AG08396 (cell line): ENCODE results near the gene MSX2.

Source experiments
- DNase-seq: peaks from one replicate; pipeline ENCODE4 v3.0.0; 2012; ENCODE audit warnings: low spot score, mixed read lengths

Gene MSX2

DNA sequence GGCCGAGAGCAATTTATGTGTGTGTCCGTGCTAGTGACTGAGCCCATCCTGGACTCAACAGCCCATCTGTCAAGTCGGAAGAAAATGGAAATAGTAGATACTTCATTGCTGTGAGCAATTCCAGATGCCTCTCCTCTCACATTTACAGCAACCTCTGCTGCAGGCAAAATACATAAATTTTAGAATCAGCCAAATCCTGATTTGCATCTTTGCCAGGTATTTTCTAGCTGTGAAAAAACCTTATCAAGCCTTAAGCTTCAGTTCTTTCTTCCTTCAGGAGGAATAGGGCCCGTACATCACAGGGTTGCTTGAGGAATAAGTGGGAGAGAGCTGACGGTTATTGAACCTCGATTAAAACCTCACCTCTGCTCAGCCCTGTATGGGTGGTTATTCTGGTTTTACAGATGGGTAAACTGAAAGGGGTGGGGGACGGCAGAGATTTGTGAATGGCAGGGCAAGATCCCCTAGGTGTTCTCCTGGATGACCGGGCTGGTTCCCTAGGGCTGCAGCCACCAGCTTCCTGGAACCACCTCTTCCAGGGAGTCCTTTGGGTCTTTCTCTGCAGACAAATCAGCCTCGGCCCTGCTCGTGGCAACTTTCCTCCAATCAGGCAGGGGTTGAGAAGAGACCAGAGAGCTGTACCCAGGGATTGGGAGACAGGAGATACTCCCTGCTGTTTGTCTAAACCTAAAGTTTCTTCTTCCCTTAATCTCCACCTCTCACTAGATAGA is 5.3 kb upstream of the MSX2 start:
- no peak for DNase-seq

DNA sequence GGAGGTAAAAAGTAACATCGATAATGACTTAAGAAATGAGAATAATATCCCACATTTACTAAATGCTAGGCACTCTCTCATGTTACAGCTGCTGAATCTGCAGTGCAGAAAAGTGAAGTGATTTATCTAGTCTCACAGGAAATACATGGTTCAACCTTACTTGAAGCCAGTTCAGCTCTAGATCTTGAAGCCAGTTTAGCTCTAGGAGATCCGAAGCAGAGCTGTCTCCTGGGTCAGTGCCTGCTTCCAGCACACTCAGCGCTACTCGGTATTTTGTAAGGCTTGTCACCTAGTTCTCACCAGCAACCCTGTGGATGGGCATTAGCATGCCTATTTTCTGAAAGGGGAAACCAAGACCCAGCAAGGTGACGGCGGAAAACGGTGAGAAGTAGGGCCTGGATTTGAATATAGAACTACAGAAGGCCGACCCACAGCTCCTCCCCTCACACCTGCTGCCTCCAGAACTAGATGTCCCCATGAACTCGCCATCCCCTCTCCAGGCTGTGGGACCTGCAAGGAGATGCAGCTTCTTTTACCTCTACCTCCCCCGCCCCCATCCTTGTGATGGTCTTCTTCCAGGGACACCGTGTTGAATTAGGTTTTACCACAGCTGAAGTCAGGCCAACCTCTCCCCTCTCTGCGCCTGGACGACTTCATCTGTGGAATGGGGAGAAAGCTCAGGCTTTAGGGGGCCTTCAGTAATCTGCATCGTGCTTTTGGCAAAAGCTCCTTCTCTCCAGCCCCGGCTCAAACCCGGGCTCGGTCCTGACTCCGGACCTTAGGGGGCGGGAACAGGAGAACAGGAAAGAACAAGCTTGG is 4.4 kb upstream of the MSX2 start:
- no peak for DNase-seq

DNA sequence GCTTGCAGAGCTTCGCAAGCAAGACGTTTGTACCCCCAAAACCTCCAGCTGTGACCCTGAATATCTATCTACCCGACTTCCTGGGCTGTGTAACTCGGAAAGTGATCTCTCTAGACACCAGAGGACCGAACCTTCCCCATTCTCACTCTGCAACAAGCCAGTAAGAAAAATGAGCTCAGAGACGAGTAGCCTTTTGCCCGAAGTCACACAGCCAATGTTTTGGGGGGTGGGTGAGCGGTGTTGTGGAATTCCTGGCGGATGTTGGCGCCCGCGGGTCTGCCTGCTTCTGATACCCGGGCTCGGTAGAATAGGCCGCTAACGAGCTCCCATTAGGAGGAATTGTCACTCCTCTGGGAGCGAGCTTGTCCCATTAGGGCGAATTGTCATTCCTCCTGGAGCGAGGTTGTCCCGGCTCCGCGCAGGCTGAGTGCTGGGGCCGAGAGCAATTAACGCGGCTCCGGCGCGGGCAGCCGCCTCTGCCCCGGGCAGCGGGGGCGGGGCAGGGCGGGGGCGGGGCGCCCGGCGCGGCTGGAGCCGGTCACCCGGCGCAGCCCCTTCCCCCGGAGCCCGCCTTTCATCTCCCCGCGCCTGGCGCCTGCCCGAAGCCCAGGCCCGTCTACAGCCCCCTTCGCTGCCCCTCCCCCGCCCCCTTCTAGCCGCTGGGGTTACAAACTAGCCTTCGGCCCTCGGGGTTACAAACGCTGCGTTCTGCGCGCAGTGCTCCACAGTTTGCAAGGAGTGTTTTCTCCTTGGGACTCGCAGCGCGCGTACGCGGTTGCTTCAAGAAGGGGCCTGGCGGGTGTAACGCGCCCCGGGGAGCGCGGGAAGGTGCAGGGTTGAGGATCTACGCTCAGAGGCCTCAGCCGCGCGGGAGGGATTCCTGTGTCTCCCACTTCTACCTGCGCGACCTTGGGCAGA is 3.5 kb upstream of the MSX2 start:
- DNase-seq: no peak

DNA sequence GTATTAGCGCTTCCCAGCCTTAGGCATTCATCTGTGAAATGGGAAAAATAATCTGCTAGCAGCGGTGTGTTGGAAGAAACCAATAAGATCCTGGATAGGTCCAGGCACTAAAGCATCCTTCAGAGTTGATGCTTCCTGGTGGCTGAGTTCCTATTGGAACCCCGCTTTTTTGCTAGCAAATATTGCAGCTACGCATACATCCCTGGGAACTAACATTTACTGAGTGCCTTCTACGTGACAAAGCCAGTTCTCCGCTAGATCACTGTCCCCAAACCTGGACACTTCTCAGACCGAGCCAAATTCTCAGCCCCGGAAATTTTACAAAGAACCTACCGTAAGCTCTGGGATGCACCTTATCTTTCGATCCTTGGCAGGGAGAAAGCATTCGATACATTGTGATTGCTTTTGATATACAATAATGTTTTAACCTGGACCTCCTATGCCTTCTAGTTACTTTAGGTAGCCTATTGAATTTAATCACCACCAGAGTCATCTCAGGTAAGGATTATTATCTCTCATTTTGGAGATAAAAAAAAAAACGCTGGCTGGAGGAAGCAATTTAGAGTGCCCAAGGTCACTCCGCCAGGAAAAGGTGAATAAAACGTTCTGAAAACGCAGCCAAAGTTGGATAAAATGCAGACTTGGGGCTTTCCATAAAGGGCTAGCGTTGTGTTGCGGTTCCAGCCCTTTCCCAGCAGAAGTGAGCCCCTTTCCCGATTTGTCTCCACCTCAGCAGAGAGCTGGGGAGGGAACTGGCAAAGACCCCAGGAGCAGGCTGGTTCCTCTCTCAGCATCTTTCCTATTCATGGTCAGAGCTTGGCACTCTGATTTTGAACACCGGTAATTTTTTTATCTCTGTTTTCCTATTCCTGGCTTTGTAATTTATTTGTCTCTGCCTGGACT is 2.6 kb upstream of the MSX2 start:
- no peak for DNase-seq

DNA sequence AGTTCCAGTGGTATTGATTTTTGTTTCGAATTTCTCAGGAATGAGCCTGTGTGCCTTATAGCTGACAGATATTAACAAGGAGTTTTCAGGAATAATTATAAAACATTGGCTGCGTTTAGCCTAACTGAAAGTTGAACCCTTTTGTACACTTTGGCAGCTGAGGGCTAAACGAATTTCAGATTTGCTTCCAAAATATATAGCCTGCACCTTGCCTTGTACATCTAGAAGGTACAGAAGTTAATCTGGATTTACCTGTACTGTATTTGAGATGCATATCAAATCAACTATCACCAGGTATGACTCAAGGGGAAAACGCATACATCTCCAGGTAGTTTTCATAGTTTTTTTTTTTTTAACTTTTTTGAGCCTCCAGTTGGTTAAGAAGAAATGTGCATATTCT is 1.9 kb upstream of the MSX2 start:
- DNase-seq: no peak

DNA sequence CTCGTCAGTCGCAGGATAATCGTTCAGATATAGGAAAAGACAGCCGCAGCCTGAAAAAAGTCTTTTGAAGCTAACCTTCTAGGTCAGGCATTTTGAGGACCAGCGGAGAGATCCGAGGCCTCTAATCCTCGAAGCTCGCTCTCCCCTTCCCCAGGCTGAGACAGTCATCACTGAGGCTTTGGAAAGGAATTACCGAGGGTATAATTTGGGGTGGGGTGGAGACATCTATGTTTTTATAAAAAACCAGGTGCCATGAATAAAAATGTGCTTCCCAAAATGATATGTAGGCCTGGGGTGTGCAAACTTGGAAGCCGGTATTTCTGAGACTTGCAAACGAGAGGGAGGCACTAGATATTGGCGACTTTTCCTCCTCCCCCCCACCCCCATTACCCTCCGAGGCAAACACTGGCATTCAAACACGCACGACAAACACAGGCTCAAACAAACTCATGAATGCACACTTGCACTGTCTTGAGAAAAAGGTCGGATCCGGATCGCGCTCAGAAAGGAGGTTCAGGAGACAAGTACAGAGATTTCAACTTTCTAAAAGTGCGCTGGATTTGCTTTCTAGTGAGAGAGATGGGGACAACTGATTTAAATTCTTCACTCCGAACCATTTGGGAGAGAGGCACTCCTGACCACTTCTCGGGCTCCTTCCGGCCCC is 935 bp upstream of the MSX2 start:
- no peak for DNase-seq

DNA sequence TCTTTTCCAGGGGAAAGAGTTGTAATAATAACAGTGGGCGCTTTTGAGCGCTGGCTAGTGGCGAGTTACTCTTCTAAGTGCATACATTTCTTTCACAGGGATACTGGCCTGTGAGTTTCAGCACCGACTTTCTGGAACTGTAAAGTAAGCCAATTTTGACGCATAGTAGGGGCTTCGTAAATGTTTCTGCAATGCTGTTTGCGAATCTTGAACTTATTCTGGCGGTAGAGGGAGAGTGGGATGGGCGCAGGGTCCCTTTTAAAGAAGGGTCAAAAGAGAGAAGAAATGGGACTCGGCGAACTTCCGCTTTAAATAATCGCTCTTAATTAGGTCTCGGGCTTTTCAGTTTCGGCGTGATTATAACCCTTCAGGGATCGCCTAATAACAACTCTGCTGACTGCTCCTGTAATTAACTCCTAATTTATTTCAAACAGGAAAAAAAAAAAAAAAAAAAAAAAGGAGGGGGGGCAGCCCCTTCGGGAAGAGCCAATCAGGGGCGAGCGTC is 351 bp upstream of the MSX2 start:
- DNase-seq: no peak

DNA sequence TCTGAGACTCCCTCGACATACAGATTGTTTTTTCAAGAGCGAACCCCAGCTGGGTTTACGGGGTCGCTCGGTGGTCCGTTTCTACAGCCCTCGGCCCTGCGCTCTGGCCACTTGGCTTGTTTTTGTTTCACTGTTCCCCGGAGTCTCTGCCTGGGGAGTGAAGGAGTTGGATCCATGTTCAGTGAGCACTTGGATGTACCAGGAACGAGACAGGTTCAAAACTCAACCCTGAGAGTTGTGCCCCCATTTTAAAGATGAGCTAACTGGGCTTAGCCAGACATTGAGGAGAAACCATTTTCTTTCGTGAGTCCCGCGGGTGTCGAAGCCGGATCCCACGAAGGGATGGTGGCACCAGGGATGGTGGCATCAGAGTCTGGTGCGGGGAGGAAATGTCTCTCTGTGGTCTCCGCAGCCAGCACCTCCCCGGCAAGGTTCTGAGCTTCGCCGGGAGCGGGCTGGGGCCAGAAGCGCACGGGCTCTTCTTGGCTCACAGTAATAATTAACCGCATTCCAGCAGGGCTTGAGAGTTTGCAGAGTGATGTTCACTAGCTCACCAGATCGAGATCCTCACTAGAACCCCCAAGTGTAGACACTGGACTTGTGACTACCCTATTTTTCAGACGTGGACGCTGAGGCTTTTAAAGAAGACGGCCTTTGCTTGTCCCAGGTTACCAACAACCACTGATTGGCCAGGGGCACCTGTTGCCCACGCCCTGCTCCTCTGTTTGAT is 1.0 kb downstream of the MSX2 start:
- DNase-seq: no peak

DNA sequence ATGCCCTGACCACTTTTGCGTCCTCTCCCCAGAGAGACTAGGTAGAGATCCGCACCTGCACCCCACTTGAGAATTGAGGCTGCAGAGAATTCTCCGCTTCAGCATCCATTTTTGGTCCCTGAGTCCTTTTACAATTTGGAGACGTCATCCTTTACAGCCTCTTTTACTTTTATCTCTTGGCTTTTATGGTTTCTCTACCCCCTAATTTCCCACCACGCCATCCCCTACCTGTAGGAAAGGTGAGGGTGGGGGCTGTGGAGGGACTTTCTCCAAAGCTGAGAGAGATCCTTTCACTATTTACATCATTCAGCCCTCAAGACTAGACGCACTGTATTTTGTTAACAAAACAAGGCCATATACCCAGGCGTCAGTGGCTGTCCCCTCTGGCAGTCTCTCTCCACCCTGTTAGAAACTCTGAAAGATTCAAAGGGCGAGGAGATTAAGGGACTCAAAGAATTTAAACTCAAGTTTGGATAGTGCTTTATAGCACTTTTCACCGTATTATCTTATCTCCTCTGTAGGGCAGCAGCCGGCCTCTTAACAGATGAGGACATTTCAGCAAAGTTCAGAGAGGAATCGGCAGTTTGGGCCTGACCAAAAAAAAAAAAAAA is 1.7 kb downstream of the MSX2 start:
- DNase-seq: no peak

DNA sequence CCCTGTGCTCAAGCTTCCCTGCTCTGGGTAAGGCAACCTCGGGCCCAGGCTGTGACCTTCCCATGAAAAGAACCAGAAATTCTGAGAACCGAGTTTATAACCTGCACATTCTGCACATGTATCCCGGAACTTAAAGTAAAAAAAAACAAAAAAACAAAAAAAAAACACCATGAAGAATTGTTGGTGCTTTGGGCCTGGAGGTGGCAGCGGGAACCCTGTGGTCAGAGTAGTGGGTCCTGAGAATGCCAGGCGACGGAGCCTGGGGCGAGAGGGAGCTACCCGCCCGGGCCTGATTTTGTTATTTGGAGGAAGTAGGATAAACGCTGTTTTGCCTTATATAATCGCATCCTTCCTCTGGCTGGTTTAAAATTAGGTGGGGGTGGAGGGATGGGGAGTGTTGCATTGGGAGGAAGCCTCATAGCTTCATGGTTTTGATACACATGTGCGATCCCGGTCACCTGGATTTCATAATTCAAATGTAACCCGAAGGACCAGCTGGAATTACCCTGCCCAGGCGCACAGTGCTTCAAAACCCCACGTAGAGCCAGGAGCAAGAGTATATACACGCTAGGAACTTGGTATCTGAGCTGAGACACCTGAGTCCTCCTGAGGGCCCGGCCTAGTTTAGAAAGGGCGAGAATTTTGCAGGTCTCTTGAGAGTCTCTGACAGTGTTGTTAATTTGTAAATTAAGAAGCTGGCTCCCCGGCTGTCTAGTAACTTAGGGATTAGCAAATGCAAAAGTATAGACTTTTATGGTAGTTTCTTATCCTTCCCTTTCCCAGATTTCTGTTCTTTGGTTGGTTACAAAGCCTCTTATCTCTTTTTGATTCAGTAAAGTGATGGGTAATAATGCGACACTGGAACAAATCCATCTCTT is 2.8 kb downstream of the MSX2 start:
- no peak for DNase-seq

DNA sequence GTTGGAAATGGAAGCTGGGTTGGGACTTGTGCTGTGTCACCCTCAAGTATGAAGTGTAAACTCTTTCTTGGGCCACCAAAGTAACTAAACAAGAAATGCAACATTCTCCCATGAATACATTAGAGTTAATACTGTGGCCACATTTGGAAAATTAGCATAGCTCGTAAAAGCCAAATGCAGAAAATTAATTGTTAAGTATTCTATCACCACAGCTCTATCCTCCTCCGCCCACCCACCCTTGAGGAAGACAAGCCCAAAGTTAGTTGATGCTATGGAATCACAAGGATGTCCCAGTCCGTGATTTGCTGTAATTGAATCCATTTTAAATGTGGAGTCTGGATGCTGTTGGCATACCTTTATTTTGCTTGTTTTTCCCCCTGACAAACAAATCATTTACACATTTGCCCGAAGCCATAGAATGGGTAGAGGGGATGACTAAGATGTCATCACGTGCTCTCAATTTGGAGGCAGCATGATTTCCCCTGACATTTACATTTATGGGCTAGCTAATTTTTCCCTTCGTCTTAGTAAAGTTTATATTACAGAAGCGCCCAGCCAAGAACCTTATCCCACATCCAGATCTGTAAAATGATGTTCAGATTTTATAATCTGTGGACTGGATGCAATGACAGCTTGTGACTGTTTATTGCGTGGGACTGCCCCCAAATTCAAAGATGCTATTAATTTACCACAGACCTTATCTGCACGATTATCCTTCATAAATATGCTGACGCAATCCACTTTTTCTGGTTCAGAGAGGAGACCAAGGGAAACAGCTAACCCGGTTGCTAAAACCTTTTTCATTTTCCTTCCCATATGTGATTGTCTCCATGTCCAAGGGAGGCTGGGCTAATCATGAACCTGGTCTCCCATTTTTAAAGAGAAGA is 3.7 kb downstream of the MSX2 start:
- no peak for DNase-seq

DNA sequence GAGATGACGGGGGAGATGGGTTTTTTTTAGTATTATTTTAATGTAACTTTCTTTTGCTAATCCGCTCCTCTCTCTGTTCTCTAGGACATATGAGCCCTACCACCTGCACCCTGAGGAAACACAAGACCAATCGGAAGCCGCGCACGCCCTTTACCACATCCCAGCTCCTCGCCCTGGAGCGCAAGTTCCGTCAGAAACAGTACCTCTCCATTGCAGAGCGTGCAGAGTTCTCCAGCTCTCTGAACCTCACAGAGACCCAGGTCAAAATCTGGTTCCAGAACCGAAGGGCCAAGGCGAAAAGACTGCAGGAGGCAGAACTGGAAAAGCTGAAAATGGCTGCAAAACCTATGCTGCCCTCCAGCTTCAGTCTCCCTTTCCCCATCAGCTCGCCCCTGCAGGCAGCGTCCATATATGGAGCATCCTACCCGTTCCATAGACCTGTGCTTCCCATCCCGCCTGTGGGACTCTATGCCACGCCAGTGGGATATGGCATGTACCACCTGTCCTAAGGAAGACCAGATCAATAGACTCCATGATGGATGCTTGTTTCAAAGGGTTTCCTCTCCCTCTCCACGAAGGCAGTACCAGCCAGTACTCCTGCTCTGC is 4.8 kb downstream of the MSX2 start:
- DNase-seq: no peak

DNA sequence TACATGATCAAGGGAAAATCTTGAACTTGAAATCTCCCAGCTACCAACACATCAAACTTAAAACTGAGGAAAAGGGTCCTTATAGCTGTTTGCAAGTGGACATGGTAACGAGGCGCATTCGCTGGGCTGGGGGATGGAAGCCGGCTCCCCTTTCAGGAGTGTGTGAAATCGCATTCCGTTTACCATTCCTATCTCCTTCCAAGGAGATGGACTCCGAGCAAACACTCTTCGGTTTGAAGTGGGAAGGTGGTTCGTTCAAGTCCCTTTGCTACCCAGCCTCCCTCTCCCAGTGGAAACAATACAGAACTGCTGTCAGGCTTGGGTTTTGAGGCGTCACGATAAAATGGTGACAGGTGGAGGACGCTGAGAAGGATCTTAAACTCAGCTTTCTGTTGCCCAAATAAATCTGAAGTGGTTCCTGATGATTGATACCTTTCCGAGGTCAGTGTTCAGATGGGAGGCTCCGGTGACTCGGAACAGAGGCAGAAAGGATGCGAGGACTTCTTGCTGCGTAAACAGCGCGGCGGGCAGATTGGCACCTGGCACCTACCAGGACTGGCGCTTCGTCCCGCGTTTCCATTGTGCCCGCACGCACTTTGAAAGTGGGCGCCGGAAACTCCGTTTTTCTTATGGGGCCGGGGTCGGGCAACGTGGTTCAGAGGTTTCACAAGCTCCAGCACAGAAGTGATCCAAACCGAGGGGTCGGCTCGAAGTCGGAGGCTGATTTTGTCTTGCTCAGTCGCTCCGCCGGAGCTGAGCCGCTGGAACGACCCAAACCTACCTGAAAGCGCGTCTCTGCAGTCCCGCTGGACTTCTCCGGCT is 7.0 kb downstream of the MSX2 start:
- no peak for DNase-seq

DNA sequence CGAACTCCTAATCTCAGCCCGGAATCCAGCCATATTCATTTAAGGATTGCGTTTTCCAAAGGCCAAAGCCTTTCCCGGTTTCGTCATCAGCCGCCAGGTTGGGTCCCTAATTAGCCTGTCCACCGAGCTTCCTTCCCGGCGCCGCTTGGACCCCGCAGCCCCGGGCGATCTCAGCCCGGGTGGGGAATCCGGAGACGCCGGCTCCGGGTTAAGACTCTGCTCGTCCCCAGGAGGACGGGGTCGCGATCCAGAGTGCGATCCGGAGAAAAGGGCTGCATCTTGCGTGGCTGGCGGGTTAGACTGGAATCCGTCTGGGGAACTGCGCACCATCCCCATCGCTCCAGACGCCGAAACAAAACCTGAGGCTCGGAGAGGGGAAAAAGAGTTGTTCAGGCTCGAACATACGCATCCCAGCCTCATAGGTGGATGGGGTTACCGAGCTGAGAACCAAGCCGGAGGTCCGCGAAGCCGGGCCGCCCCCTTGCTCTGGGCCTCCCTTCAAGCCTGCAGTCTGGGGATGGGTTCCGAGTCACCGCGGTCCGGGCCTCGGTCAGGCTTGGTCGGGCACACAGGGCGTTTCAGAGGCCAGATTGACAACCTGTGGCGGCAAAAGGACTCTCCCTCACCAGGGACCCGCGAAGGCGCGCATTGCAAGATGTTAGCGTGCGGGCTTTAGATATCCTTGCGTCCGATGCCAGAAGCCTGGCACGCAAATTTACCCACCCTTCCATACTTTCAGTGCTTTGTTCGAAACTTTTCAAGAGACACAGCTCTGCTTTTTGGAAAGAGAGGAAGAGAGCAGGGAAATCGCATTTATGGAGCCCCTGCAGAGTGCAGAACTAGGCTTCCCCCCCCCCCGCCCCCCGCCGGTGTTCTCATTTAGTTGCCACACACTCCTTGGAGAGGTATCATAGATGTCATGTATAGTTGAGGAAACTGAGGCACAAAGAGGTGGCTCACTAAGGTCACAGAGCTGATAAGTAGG is 7.9 kb downstream of the MSX2 start:
- no peak for DNase-seq

DNA sequence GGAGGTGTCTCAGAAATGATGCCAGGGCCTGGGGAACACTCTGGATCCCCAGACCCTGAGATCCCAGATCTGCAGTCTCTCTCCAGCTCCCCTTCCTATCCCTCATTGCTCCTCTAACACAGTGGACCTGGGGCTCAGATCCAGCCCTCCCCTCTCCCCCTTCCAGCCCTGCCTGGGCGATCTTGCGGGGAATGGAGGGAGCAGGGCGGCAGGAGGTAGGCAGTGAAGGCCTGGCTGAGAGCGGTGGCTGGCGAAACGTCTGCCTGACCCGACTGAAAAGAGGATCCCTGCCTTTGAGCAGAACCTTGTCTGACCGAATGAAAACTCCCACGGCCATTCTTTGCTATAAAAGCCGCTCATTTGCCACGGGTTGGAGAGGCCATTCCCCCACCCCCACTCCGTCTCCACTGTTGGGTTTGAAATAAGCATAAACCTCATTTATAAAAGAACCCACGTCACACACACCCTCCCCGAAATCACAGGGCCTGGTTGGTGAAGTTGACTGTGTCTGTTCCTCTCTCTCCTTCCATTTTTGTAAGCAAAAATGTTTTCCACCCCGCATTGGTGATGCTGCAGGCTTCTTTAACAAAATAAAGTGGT is 8.8 kb downstream of the MSX2 start:
- DNase-seq: no peak
